GM21515 (cell line): ENCODE results near the gene RPS2.

Source experiments
- ATAC-seq: cut with Tn5 transposase; IDR thresholded peaks from one replicate; pipeline ENCODE4 v1.9.1; 2021; ENCODE audit not compliant: unreplicated experiment

RPS2 gene

DNA sequence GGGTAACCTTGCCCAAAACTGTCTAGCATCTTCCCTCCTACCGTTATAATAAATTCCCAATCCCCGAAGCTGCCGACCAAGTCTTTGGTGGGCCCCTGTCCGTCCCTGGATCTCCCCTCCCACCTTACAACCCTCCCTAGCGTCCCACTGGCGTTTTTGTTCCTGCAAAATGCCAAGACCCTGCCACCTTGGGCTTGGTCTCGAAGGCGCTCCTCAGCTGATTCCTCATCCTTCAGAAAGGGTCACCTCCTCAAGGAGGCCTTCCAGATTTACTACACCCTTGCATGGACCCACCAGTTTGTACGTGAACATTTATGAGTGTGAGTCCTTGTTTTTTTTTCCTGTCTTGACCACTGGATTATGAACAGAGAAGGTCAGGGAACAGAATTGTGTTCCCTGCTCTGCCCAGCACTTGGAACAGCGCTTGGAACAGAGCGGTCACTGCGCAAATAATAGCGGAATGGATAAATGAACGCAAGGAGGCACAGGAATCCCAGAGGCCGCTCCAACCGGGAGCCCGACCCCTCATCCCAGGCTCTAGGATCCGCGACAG lies 18.4 kb upstream of the RPS2 start:
- ATAC-seq, result no peak

DNA sequence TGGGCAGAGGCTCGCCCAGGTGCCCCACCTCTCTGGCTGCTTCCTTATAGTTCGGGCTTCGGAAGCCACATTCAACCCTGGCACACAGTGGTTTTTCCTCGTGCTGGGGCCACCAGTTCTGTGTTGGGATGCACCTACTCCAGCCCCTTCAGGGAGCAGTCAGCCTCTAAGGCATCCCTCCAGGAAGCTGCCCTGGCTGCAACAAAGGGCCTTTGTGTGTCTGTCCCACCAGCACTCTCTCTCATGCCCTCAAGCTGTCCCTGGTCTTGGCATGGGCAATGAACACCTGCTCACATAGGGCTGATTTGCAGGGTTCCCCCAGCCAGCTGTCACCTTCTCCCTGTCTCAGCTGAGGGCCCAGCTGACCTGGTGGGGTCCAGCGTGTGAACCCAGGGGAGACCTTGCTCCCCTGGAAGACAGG lies 17.4 kb upstream of the RPS2 start:
- no peak for ATAC-seq

- no peak for ATAC-seq
These were observed 16.8 kb upstream of the RPS2 start, which contains the start of gene NOXO1 for GRCh38 chr16:1981398-1981836. NOXO1 (minus strand) TSS chr16:1981469; CDS start chr16:1981179, 290 bp downstream.

GRCh38 chr16:1980770-1981087 lies 16.1 kb upstream of the RPS2 start:
- ATAC-seq, result no peak

- no peak for ATAC-seq
These were observed 15.6 kb upstream of the RPS2 start for GRCh38 chr16:1980030-1980769.

- ATAC-seq, result no peak
These were observed 14.8 kb upstream of the RPS2 start for GRCh38 chr16:1979271-1980029.

DNA sequence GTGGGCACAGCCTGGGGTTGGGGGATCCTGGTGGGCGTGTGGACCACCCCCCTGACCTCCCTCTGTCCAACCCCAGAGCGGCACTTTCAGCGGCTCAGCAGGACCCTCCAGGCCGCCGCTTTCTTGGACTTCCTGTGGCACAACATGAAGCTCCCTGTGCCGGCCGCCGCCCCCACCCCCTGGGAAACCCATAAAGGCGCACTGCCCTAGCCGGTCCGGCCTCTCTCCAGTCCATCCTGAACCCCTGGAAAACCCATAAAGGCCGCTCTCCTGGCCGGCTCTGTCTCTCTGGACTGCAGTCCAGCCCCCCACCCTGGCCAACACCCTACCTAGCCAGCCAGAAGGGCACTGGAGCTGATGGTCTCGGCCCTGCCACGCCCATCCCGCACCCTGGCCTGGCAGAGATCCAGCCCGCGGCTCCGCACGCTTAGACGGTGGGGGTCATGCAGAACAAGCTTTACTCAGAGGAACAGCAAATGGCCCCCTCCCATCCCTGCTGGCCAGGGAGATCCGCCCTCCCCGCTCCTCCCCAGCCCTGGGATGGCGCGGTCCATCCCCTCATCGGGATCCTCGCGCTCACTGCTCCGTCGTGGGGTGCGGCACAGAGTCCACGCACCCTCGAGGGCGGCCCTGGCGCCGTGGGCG lies 14.0 kb upstream of the RPS2 start:
- ATAC-seq, result no peak

GRCh38 chr16:1977875-1978268 lies 13.2 kb upstream of the RPS2 start:
- ATAC-seq, result no peak

GRCh38 chr16:1976951-1977874 lies 12.6 kb upstream of the RPS2 start:
- ATAC-seq, result no peak

- ATAC-seq, result no peak
These were observed 11.5 kb upstream of the RPS2 start for GRCh38 chr16:1976216-1976520.

DNA sequence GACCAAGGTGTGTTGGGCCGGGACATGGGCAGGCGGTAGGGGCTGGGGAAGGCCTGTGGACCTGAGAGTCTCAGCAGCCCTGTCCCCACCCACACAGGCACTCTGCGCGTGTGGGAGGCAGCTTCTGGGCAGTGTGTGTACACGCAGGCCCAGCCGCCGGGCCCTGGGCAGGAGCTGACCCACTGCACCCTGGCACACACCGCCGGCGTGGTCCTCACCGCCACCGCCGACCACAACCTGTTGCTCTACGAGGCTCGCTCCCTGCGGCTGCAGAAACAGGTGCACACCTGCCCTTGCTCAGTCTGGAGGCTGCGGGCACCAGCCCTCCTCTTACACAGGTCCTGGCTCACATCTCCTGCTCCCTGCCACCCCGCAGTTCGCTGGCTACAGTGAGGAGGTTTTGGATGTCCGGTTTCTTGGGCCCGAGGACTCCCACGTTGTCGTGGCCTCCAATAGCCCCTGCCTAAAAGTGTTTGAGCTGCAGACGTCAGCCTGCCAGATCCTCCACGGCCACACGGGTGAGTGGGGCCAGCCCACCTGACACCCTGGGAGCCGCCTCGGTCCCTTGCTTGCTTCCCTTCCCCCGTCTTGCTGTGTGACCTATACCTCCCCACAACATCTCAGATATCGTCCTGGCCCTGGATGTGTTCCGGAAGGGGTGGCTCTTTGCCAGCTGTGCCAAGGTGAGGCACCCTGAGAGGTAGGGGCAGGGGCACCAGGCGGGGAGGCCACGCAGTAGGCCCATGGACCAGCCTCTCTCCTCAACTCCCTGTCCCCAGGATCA lies 11.0 kb upstream of the RPS2 start:
- no peak for ATAC-seq

GRCh38 chr16:1974157-1975070 lies 9.8 kb upstream of the RPS2 start:
- ATAC-seq, result no peak

DNA sequence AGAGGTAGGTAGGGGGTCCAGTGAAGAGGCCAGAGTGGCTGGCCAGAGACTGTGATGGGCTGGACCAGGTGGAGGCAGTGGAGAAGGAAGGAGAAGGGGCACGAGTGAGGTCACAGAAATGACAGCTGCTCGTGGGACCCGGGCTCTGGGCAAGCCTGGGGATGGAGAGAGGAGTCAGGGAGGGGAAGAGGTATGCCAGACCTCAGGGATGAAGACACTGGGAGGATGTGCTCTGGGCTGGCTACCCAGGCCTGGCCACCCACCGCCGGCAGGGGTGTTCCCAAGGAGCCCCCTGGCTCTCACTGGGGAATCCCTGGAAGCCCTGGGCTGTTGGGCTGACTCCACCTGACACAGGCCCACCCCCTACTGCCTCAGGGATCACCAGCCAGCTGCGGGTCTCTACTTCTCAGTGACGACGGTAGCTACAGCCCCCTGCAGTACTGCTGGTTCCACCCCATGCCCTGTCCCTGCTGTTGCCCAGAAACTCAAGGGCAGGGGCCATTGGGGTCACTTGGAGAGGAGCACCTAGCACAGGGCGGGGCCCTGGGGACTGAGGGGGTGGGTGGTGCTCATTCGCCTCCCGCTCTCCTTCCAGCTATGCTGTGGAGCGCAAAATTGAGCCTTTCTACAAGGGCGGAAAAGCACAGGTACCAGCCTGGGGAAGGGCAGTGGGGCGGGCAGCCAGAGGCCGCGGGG lies 9.0 kb upstream of the RPS2 start:
- no peak for ATAC-seq

GRCh38 chr16:1972490-1972877 lies 7.9 kb upstream of the RPS2 start:
- ATAC-seq, result no peak

DNA sequence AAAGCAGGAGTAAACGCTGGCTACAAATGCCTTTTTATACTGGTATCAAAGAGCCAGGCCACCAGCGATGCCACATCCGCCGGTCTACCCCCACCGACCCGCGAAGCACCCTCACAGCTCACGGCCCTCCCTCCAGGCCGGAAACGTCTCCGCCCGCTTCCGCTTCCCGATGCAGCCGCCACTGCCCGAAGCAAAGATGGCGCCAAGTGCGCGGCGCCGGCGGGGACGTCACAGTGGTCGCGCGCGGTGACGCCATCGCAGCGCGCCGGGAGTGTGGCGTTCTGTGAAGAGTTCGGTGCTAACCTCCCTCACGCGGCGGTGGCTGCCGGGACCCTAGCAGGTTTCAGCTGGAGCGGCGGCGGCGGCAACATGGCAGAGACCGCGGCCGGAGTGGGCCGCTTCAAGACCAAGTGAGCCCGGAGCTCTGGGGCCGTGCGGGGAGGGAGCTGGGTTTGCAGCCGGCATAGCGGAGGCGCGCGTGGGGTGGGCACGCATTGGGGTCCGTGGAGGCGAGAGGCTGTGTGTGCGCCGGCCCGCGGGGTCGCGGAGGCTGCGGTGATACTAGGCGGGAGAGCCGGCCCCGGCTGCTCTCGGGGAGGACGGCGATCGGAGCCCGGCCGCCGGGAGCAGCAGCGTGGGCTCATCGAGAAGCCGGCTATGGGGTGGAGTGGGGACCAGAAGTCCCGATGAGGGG lies 7.3 kb upstream of the RPS2 start, which contains the start of gene TBL3:
TBL3 (plus strand) TSS at position 258 of the 694 bp plus-strand sequence; CDS start at position 370, 112 bp downstream.
- peak; percentile 79 for ATAC-seq

GRCh38 chr16:1968146-1968953 lies 3.7 kb upstream of the RPS2 start:
- ATAC-seq, result no peak

GRCh38 chr16:1966460-1966859 lies 1.8 kb upstream of the RPS2 start, which contains the start of gene RNF151:
RNF151 (plus strand) TSS chr16:1966856; CDS start chr16:1966882, 26 bp downstream.
- ATAC-seq, result no peak
